ENCODE data around the gene PRKX. TPM values are rescaled to one million over a fixed set of nuclear protein-coding genes. Genes with fewer than 3 reads are reported as not detected.
"Not testable (repeated sequence)": the region's sequence is repeated elsewhere in the genome, so short reads cannot be mapped to it uniquely, and the experiment has no call there.

PRKX gene
- 51.6 TPM for total RNA-seq

DNA sequence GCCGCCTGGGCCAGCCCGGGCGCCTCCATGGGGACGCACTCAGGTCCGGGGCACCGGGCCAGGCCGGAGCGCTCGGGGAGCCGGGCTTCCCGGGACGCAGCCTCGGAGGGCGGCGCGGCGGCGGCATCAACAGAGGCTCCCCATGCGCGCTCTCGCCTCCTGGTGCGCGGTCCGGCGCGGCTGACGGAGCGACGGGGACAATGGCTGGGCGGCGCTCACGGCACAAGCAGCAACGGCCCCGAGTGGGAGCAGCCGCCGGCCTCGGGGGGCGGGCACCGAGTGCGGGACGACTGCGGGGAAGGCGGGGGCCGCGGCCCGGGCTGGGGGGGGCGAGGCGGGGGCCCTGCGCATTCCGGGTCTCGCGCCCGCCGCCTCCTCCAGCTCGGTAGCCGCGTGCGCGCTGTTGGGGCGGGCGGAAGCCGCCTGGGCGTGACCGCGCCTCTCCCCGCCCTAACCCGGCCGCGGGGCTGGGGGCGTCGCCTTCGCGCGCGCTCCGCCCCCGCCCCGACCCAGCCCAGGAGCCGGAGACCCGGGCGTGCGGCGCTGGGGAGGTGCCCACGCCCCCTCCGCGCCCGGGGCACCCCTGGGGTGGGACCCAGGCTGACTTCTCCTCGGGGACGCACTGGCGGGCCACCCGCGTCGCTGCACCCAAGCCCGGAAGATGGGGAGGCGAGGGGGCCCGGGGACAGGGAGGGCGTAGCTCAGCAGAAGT lies at the start of gene PRKX:
Gene PRKX (minus strand): TSS at position 425 of the 712 bp plus-strand sequence. CDS start 396 bp downstream, at position 29.
- peak in 1 of 2 donors; percentile 58 for TF ChIP-seq POLR2AphosphoS5 (IDR thresholded peaks at IDR 0.05; ENCODE audit: insufficient read depth in 1 of 2, low read depth in 1 of 2)
- TF ChIP-seq, protein P1, sequence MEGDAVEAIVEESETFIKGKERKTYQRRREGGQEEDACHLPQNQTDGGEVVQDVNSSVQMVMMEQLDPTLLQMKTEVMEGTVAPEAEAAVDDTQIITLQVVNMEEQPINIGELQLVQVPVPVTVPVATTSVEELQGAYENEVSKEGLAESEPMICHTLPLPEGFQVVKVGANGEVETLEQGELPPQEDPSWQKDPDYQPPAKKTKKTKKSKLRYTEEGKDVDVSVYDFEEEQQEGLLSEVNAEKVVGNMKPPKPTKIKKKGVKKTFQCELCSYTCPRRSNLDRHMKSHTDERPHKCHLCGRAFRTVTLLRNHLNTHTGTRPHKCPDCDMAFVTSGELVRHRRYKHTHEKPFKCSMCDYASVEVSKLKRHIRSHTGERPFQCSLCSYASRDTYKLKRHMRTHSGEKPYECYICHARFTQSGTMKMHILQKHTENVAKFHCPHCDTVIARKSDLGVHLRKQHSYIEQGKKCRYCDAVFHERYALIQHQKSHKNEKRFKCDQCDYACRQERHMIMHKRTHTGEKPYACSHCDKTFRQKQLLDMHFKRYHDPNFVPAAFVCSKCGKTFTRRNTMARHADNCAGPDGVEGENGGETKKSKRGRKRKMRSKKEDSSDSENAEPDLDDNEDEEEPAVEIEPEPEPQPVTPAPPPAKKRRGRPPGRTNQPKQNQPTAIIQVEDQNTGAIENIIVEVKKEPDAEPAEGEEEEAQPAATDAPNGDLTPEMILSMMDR (IDR thresholded peaks at IDR 0.05) = no peak
- peak in 1 of 2 donors; percentile 28 for TF ChIP-seq POLR2A (IDR thresholded peaks at IDR 0.05)
- H3K4me3 ChIP-seq = peak within 1 kb of the TSS; percentile 74 to 84
- DNase-seq (ENCODE audit: extremely low spot score in 2 of 2) = no peak
- H3K27me3 ChIP-seq = no peaks in the 10 kb centered on the region
- peaks cover 26% of the 10 kb centered on the region for H3K4me1 ChIP-seq
- no peaks in the 10 kb centered on the region for H3K9me3 ChIP-seq
- no peaks in the 10 kb centered on the region for H3K36me3 ChIP-seq
- intact Hi-C loops (cut with DNase I) = no loop called here
- H3K27ac ChIP-seq = peak within 1 kb of the TSS; percentile 86

DNA sequence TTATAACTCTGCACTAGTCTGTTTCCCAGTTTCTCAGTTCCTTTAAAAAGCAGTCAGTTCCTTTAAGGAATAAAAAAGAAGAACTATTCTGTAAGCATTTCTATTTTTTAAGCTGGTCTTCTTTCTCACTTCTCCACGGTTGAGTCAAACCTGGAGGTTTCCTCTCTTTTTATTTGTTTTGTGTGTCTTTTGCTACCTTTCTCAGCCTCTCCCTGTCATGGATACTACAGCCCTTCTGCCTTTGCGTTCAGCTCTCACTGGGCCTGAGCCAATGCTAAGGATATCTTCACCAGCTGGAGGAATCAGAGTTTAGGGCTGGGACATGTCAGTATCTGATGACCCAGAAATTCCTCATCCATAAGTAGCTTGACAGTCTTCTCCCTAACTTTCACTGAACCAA lies 49.7 kb upstream of the PRKX start:
- Histone ChIP-seq H3K27ac (no peak overlapping the region), H3K36me3 (no peaks in the 10 kb centered on the region), H3K27me3 (no peaks in the 10 kb centered on the region), H3K4me1 (no peaks in the 10 kb centered on the region), H3K4me3 (no peak overlapping the region), H3K9me3 (no peaks in the 10 kb centered on the region)
- no peak for DNase-seq (ENCODE audit: extremely low spot score in 2 of 2)
- intact Hi-C loops (cut with DNase I) = no loop called here
- TF ChIP-seq POLR2AphosphoS5 (IDR thresholded peaks at IDR 0.05; ENCODE audit: insufficient read depth in 1 of 2, low read depth in 1 of 2) = no peak
- TF ChIP-seq, protein P1 (IDR thresholded peaks at IDR 0.05) = no peak

DNA sequence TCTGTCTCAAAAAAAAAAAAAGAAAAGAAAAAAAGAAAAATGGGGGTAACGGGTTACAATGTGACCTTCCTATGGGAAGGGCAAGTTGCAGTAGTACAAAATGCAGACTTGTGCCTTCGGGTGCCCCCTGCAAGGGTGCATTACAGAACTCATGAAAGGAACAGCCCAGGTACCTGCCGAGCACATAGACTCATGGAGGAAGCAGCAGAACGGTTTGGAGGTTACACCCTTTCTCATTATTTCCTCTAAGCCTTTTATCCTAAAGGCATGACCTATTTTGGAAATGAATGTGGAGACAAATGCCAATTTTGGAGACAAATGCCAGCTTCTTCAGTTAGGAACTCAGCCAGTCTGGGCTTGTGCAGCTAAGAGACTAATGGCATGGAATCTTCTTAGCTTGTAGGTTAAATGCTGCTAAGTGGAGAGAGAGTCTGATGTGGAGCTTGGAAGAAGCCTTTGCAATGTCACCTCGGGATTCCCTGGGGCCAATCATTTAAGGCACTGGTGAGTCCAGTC lies 44.1 kb upstream of the PRKX start:
- Histone ChIP-seq H3K27me3 (no peaks in the 10 kb centered on the region), H3K36me3 (no peaks in the 10 kb centered on the region), H3K4me3 (no peak overlapping the region), H3K9me3 (no peaks in the 10 kb centered on the region), H3K27ac (no peak overlapping the region), H3K4me1 (no peaks in the 10 kb centered on the region)
- no peak for DNase-seq (ENCODE audit: extremely low spot score in 2 of 2)
- intact Hi-C loops (cut with DNase I) = no loop called here
- TF ChIP-seq POLR2A (IDR thresholded peaks at IDR 0.05) (no peak), POLR2AphosphoS5 (IDR thresholded peaks at IDR 0.05; ENCODE audit: insufficient read depth in 1 of 2, low read depth in 1 of 2) (peak in 1 of 2 donors; percentile 41)

DNA sequence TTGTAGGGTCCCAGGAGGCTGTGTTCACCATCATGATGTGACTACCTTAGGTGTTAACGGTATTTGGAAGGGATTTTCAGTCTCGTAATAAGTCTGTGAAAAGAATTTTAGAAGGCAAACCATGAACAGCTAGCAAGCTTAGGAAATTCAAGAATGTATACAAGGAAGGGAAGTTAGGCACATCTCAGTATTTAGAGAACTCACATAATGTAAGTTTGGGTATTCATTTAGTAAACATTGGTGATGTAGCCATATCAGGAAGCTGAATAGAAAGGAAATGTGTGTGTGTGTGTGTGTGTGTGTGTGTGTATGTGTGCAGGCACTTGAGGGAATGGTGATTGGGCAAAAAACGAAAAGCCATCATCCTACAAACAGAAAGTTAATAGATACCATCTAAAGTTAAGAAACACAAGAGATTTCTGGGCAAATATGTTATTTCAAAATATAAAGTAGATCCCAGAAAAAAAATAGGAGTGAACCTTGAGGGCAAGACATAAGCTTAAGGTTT lies 34.7 kb upstream of the PRKX start:
- Histone ChIP-seq H3K4me1 (no peaks in the 10 kb centered on the region), H3K4me3 (no peak overlapping the region), H3K27me3 (no peaks in the 10 kb centered on the region), H3K36me3 (no peaks in the 10 kb centered on the region), H3K9me3 (no peaks in the 10 kb centered on the region), H3K27ac (no peak overlapping the region)
- no peak for DNase-seq (ENCODE audit: extremely low spot score in 2 of 2)
- intact Hi-C loops (cut with DNase I) = no loop called here
- TF ChIP-seq POLR2AphosphoS5 (IDR thresholded peaks at IDR 0.05; ENCODE audit: insufficient read depth in 1 of 2, low read depth in 1 of 2) = no peak
- no peak for TF ChIP-seq POLR2A (IDR thresholded peaks at IDR 0.05)
- TF ChIP-seq, protein P1 (IDR thresholded peaks at IDR 0.05) = no peak

DNA sequence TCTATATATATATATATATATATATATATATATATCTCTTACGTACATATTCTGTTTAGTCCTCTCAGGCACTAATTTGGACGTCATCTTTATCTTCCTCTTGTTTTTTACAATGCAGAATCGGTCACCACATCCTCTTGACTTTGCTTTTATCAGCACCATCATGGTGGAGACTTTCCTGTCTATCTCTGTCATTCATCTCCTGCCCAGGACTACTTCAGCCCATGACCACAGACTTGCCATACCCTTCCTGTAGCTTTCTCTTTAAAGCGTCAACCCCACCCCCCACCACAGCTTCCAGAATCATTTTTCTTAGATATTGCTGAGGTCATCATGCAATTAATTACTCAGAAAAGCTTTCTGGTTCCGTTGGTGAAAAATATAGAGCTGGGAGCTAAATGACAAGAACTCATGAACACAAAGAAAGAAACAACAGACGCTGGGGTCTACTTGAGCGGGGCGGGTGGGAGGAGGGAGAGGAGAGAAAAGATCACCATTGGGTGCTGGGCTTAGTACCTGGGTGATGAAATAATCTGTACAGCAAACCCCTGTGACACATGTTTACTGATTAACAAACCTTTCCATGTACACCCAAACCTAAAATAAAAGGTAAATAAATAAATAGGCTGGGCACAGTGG lies 30.5 kb upstream of the PRKX start:
- H3K27me3 ChIP-seq = no peaks in the 10 kb centered on the region
- no peak for DNase-seq (ENCODE audit: extremely low spot score in 2 of 2)
- H3K36me3 ChIP-seq = no peaks in the 10 kb centered on the region
- no peaks in the 10 kb centered on the region for H3K4me1 ChIP-seq
- no peaks in the 10 kb centered on the region for H3K9me3 ChIP-seq
- intact Hi-C loops (cut with DNase I) = no loop called here
- H3K4me3 ChIP-seq = no peak overlapping the region
- TF ChIP-seq, protein P1 (IDR thresholded peaks at IDR 0.05) = no peak
- TF ChIP-seq POLR2AphosphoS5 (IDR thresholded peaks at IDR 0.05; ENCODE audit: insufficient read depth in 1 of 2, low read depth in 1 of 2) = no peak
- no peak for TF ChIP-seq POLR2A (IDR thresholded peaks at IDR 0.05)
- H3K27ac ChIP-seq = no peak overlapping the region

DNA sequence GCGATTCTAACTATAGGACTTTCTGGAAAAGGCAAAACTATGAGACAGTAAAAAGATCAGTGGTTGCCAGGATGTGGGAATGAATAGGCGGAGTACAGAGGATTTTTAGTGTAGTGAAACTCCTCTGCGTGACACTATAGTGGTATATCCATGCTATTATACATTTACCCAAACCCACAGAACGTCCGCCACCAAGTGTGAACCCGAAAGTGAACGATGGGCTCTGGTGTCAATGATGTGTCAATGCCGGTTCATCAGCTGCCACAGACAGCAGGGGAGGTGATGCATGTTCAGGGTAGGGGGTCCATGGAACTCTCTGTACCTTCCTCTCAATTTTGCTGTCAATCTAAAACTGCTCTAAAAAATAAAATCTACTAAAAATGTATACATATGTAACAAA lies 27.5 kb upstream of the PRKX start:
- H3K27ac ChIP-seq; H3K36me3 ChIP-seq; H3K9me3 ChIP-seq; H3K4me3 ChIP-seq; H3K27me3 ChIP-seq; intact Hi-C loops (cut with DNase I); H3K4me1 ChIP-seq; DNase-seq (ENCODE audit: extremely low spot score in 2 of 2): not testable (repeated sequence)

All from vagina (tissue), 2 donors.